HG03558 (cell line): ENCODE measurements around the gene MZT1.

ENCODE experiments used
- ATAC-seq: cut with Tn5 transposase; IDR thresholded peaks from one replicate; pipeline ENCODE4 v1.9.1; 2021; ENCODE audit warnings: moderate number of reproducible peaks; ENCODE audit not compliant: unreplicated experiment; ENCODE audit errors: extremely low read depth

The MZT1 gene

GRCh38 chr13:72689181-72689696 lies 38.2 kb downstream of the MZT1 start:
- no peak for ATAC-seq

DNA sequence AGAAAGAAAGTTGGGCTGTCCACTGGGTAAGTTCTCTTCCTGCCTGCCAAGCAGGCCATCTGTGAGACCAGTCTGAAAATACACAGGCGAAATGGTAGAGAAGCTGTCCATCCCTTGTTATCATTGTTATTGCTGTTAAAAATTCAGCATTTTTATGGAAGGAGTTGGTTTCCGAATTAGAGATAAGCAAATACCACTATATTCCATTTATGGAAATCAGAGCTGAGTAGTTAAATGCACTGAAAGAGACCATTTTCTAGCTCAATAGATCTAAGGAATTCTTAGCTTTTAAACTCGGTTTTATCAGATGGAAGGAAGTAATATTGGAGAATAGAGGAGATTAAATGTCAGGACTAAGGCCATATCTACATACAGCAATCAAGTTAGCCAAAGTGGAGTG lies 40.7 kb downstream of the MZT1 start:
- no peak for ATAC-seq

DNA sequence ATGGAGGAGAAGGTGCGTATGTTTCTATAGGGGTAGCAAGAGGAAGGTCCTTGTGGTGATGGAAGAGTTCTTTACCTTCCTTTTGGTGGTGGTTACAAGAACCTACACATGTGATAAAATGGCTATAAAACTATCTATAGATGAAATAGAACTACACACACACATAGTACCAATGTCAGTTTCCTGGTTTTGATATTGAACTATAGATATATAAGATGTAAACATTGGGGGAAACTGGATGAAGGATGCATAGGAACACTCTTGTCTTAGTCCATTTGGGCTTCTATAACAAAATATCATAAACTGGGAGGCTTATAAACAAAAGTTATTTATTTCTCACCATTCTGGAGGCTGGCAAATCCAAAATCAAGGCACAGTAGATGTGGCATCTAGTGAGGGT lies 47.1 kb downstream of the MZT1 start:
- no peak for ATAC-seq

DNA sequence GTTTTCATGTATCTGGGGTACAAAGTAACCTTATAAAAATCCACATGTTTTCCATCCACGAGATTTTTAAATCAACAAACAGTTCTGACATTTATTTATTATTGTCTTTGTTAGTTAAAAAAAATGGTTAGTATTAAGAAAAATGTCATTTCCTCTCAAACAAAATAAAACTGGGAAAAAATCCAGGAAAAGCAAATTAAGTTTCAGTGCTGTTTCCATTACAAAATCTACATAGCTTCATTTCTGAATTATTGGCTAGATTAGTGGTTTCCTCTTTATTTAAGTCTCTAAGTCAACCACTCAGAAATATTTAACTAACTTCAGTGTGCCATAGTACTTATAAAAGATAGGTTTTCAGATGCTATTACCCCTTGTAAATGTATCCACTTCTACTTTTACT lies 49.1 kb downstream of the MZT1 start:
- no peak for ATAC-seq

DNA sequence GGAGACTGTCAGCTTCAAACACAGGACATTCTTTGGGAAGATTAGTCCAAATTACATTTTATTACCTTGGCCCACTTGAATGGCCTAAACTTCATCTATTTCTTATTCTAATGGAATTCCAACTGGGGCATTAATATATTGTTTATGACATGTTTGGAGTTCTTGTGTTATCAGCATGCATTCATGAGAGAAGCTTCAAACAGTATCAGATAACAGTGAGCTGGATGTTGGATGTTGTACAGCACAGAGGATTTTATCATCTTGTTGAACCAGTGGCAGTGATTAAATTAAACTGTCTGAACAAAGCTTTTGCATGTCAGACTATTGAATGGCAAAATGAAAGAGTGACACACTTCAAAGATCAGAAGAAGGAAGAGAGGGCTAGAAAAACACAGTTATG lies 50.0 kb downstream of the MZT1 start:
- ATAC-seq = no peak

GRCh38 chr13:72666391-72666790 lies 61.0 kb downstream of the MZT1 start:
- ATAC-seq = no peak

DNA sequence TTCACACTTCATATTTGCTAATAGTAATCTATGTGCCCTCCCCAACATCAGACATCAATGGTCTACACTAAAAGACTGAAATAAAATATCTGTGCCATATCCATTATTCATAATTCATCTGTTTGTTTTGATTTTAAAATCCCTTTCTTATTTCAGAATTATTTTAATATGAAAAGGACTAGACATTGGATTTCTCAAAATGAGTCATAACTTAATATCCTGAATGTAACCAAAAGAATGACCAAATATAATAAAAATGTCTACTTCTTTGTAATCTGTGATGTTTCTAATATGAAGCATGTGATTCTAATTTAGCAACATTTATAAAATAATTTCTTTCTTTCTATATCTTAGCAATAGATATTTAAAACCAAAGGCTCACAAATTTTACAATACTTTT lies 64.9 kb downstream of the MZT1 start:
- ATAC-seq = no peak
